GM10248 (cell line): ENCODE results near the gene CXCL5.

Source experiments
- CTCF ChIA-PET: fragments of 300-600 bp; sonication (Branson Sonifier 250); formaldehyde crosslinking; extraction: SDS; loops from one replicate; lab custom pipeline; 2021; ENCODE audit warnings: antibody characterized with exemption; lab: Yijun Ruan, JAX
- POLR2A ChIA-PET: fragments of 350-650 bp; sonication (Branson Sonifier 250); formaldehyde crosslinking; extraction: SDS; loops from one replicate; lab custom pipeline; 2020; ENCODE audit warnings: antibody characterized with exemption; lab: Yijun Ruan, JAX
- DNase-seq: peaks from one replicate; pipeline ENCODE4 v3.0.0; 2012; ENCODE audit errors: extremely low spot score
- CTCF ChIP-seq: IDR thresholded peaks from 2 replicates; pipeline ENCODE4 v1.5.1; 2012; ENCODE audit warnings: mild to moderate bottlenecking, low read depth; ENCODE audit errors: extremely low read depth, missing control alignments, control extremely low read depth

Gene CXCL5

GRCh38 chr4:74041418-74041817, 42.9 kb upstream of the CXCL5 start:
- ChIA-PET CTCF (interaction anchor here (0.8 to 2.1 kb wide), 3 partner anchors 11 to 21 kb away, joined by 3 to 7 read pairs (median 3); no protein-coding TSS in a partner anchor), POLR2A (no interaction called here)
- DNase-seq = no peak
- no peak for TF ChIP-seq CTCF

- no peak for DNase-seq
- CTCF ChIA-PET = interaction anchor here (1.0 to 1.4 kb wide), 8 partner anchors 8 to 376 kb away, joined by 3 to 5 read pairs (median 3); no protein-coding TSS in a partner anchor
- TF ChIP-seq CTCF = no peak
- POLR2A ChIA-PET = no interaction called here
Measured at GRCh38 chr4:74039315-74039763, 40.9 kb upstream of the CXCL5 start.

GRCh38 chr4:74038425-74039314, 40.2 kb upstream of the CXCL5 start, which contains the start of gene CXCL3:
Gene CXCL3 (minus strand): TSS chr4:74038689. CDS start chr4:74038611, 78 bp downstream.
- POLR2A ChIA-PET = no interaction called here
- no peak for TF ChIP-seq CTCF
- peak; percentile 18 for DNase-seq
- CTCF ChIA-PET = interaction anchor here (0.7 to 1.4 kb wide), 11 partner anchors 8 to 376 kb away, joined by 3 to 5 read pairs (median 3); no protein-coding TSS in a partner anchor

- POLR2A ChIA-PET = no interaction called here
- TF ChIP-seq CTCF = no peak
- CTCF ChIA-PET = interaction anchor here (1.1 to 1.4 kb wide), 6 partner anchors 16 to 375 kb away, joined by 3 to 5 read pairs (median 3); no protein-coding TSS in a partner anchor
- DNase-seq = no peak
Measured at GRCh38 chr4:74038086-74038424, 39.6 kb upstream of the CXCL5 start.

GRCh38 chr4:74037076-74037955, 38.8 kb upstream of the CXCL5 start:
- POLR2A ChIA-PET = no interaction called here
- CTCF ChIA-PET = interaction anchor here (1.0 to 1.3 kb wide), 4 partner anchors 16 to 363 kb away, joined by 3 read pairs; no protein-coding TSS in a partner anchor
- no peak for TF ChIP-seq CTCF
- no peak for DNase-seq

- no peak for TF ChIP-seq CTCF
- CTCF ChIA-PET = no interaction called here
- DNase-seq = no peak
- POLR2A ChIA-PET = no interaction called here
Measured at GRCh38 chr4:74033739-74034138, 35.3 kb upstream of the CXCL5 start.
